Hindlimb muscle (tissue), 1 donor: ENCODE data around the gene TTC22. TPM values are rescaled to one million over a fixed set of nuclear protein-coding genes. Genes with fewer than 3 reads are reported as not detected.

Experiments
- DNase-seq: peaks from one replicate; pipeline ENCODE4 v3.0.0-alpha.2; 2013
- polyA plus RNA-seq: library from polyadenylated mRNA; unstranded; fragments of 120-200 nt; gene quantifications from one replicate; pipeline ENCODE4 v1.2.1, GENCODE V29; 2013; ENCODE audit not compliant: insufficient read length

Gene TTC22
- polyA plus RNA-seq: 0.17 TPM

DNA sequence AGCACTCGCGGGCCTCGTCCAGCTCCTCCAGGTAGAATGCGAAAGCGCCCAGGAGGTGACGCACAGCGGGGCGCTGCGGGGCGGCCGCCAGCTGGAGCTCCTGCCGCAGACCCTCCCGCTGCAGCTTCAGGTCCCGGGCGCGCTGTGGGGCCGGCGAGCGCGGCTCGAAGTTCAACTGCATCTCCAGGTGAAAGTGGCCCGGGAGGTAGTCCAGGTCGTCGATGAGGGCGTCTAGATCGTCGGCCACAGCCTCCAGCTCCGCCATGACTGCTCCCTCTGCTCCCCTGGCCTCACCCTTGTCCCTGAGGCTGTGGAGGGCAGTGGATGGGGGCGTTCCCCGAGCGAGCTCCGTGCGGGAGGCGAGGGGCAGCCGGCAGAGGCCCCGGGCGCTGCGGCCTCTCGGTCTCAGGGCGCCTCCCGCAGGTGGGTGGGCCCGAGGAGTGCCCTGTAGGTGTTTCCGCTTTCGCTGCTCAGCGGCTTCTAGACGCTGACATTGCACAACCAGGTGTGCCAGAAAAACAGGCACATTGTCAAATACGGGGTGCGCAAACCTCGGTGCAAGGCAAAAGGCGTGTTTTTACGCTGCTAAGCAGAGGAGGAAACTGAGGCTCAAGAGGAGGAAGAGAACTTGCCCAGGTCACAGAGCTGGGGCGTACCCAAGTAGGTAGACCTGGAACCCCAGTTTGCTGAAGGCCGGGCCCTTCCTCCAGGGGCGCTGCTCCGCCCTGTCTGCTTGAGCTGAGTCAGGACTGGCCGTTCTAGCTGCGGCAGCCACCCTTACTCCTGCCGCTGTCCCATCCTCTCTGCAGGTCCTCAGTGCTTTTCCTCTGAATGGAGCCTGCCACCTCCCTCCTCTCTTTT lies at the start of gene TTC22:
Gene TTC22 (minus strand): TSS at position 425 of the 861 bp plus-strand sequence. CDS start 160 bp downstream, at position 265.
- no peak for DNase-seq

DNA sequence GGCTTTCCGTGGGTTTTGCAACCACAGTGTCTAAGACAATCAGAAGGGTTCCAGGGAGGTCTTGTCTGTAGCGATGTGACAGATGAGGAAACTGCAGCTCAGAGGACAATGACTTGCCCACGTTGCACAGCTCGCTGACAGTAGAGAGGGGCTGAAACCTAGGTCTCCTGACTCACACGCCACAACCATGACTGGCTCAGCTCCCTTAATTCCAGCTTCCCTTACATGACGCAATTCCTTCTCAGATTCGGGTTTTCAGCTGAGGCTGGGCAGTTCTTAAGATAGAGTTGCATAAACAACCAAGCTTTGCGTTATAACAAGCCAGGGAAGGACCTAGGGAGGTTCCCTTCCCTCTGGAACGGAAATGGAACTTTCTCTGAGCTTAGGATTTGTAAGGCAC lies 49.6 kb upstream of the TTC22 start:
- DNase-seq: no peak

DNA sequence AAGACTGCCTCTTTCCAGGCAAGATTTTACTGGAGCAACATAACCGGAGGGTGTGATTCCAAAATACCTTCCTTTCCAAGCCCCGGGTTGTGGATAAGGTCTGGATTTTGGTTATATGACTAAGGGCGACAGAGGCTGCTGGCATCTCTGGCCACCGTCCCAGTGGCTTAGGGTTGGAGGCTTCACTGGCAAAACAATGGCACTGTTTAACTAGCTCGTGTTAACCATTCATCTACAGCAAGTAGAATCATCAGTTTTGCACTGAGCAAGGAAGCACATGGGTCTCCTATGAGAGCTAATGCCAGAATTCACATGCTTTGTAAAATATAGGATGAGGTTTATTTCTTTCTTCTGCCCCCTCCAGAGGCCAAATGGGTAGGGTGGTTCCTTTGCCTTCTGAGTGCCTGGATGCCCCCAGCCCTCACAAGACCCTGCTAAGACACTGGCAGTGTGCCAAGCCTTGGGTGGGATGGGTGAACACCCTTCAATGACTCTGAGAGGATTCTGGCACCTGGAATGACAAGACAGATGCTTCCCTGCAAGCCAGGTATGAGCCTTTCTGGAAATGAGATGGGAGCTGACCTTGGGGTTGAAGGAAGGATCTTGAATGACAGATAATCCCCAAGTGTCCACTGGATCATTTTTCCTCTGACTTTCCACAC lies 49.1 kb upstream of the TTC22 start:
- DNase-seq: no peak

DNA sequence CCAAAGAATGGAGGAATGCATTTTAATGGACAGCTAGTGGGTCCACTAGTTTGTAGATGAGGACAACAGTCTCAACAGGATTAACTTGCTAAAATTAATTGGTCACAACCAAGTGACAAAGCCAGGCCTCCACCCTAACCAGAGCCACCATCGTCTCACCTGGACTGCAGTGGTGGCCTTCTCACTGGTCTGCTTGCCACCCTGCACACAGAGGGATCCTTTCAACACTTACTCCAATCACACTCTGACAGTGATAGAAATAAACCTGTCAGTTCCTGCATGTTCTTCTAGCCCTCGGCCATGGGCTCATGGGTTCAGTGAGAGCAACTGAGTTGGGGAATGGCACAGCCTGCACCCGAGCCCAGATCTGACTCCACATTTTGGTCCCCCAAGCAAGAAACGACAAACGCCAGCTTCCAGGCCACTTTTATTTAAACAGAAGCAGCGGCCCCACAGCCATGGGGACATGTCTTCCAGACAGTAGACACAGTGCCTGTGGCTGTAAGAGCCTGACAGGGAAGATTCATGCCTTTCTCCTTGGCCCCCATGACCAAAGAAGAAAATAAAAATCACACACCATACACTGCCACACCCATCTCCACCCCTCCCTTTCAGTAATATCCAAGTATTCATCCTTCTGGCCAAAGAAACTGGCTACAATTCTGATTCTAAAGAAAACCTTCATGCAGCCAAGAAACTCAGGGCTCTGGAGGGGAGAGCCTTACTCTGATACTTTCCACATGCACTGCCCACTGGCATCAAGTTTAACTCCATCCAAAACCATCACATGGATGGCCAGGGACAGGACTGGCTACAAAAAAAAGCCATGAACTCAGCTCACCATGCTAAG lies 48.3 kb upstream of the TTC22 start:
- DNase-seq: peak; percentile 14

DNA sequence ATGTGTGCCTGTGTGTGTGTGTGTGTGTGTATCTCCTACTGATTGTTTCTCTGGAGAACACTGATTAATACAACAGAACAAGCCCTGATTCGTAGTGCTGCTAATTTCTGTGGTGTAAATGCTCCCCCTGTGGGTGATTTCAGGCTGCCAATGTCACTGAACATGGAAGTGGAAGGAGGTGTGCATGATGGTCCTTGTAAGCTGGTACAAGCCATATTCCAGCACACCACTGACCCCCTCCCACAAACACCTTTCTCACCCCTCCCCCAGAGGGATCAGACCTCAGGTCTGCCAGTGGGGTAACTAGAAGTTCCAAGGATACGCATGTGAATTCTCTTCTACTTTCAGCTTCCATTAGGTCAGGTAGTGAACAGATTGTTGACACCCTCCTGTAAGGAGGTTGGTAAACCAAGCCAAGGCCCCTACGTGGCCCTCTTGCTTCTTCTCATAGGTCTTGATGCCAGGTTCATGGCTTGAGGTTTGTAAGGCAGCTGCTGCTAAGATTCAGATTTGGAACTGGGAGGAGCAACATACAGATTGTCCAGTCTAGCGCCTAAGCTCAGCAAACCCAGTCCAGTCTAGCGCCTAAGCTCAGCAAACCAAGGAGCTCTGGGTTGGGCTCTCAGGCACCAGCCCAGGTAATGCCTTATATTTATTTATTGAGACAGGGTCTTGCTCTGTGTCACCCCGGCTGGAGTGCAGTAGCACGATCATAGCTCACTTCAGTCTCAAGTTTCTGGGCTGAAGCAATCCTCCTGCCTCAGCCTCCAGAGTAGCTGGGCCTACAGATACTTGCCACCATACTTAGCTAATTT lies 47.2 kb upstream of the TTC22 start:
- no peak for DNase-seq

DNA sequence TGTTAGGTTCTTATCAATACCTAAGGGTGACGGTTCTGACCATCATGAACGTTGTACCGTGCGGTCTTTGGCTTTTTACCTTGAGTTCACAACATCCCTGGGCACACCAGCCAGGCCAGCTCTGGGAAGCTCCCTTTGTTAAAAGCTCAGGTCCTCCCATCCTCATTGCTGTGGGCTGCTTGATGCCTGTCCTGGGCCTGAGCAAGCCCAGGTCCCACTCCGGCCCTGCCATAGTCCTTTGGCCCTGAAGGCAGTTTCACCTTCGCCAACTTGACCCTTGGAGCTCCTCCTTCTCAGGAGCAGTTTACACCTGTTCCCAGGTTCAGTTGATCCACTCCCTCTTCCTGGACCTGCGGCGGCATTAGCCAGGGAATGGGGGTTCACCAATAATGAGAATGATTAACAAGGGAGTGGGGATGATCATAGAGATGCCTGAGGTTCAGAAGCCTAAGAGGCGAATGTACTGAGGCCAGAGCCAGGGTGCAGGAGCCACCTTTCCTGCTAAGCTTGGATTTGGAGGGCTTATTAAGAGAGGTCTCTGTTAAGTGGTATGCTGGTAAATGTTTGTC lies 45.7 kb upstream of the TTC22 start:
- DNase-seq: no peak

DNA sequence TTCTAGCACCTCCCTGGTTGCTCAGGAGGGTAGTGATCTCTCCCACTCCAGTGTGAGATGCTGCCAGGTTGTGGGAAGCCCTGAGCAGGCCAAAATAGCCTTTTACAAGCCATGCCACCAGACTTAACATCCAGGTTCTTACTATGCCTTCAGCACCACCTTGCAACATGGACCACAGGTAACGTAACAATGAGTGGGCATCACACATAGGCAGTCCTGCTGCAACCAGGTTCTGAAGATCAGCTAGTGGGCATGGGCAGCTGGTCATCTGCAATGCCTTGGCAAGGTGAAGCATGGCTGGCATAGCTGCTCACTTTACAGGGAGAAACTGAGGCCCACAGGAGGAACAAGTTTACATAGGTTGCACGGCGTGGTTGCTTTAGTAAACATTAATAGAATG lies 45.2 kb upstream of the TTC22 start:
- DNase-seq: no peak

DNA sequence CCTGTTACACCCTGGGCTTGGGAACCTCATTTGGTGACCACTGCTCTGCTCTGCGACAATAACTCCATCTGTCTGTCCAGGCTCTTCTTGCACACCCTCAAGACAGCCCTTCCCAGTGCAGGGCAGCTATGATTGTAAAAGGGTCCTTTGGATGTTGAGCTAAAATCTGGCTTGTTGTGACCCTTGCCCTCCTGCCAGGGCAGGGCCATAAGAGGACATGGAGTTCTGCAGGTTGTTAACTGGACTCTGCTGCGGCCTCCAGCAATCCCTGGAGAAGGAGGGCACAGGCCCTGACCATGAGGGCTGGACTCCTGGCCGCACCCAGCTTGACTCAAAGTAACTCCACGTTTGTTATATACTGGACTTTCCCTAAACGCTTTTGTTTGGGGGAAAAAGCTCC lies 44.6 kb upstream of the TTC22 start:
- DNase-seq: no peak

DNA sequence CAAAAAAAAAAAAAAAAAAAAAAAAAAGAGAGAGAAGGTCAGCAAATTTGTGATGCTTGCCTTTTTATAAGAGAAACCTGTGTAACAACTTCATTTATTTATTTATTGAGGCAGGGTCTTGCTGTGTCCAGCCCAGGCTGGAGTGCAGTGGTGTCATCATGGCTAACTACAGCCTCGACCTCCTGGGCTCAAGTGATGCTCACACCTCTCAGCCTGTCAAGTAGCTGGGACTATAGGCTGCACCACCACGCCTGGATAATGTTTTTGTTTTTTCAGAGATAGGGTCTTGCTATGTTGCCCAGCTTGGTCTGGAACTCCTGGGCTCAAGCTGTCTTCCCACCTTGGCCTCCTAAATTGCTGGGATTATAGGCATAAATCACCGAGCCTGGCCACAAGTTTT lies 43.4 kb upstream of the TTC22 start:
- no peak for DNase-seq

DNA sequence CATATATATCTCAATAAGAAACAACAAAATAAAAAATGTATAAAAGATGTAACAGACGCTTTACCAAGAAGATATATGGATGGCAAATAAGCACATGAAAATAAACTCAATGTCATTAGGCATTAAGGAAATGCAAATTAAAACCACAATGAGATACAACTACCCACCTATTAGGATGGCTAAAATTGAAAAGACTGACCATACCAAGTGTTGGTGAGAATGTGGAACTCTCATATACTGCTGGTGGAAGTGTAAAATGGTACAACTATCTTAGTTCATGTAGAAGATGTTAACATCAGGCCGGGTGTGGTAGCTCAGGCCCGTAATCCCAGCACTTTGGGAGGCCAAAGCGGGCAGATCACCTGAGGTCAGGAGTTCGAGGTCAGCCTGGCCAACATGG lies 42.3 kb upstream of the TTC22 start:
- no peak for DNase-seq

DNA sequence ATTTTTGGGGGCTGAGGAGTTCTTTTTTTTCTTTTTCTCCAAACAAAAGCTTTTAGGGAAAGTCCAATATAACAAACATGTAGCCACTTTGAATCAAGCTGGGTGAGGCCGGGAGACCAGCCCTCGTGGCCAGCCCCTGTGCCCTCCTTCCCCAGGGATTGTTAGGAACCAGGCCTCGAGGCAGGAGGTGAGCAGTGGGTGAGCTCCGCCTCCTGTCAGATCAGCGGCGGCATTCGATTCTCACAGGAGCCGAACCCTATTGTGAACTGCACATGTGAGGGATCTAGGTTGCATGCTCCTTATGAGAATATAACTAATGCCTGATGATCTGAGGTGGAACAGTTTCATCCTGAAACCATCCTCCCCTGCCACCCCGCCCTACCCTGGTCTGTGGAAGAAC lies 41.8 kb upstream of the TTC22 start:
- no peak for DNase-seq

DNA sequence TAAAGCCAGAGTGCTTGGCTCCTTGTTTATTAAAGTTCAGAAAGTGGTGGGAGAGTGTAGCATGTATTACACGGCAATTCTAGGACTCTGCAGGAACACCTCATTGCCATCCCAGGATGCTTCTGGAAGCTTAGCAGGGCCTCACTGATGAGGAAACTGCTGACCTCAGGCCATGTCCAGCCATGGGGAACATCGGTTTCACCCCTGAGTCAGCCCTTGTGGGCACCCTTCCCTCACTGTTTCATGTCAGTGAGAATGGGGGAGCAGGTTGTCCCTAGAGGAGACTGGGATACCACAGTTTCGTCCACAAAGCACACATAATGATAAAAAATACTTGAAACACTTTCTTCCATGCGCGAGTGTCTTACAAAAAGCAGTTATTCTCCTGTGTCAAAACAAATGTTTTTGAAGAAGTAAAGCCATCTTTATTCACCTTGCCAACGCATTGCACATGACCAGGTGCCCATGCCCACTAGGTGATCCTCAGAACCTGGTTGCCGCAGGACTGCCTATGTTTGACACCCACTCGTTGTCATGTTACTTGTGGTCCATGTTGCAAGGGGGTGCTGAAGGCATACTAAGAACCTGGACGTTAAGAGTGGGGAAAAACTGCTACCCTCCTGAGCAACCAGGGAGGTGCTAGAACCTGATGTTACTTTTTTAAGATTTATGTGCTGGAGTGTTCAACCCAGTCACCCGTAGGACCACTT lies 41.2 kb upstream of the TTC22 start:
- DNase-seq: no peak

DNA sequence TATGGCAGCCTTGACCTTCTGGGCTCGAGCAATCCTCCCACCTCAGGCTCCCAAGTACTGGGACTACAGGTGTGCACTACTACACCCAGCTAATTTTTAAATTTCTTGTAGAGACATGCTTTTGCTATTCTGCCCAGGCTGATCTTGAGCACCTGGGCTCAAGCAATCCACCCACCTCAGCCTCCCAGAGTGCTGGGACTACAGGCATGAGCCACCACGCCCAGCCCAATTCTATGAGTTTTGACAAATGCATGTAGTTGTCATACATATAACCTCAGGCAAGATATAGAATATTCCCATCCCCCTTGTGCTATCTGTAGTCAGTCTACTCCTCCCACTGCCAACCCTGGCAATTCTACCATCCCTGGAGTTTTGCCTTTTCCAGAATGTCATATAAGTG lies 38.7 kb upstream of the TTC22 start:
- DNase-seq: no peak

DNA sequence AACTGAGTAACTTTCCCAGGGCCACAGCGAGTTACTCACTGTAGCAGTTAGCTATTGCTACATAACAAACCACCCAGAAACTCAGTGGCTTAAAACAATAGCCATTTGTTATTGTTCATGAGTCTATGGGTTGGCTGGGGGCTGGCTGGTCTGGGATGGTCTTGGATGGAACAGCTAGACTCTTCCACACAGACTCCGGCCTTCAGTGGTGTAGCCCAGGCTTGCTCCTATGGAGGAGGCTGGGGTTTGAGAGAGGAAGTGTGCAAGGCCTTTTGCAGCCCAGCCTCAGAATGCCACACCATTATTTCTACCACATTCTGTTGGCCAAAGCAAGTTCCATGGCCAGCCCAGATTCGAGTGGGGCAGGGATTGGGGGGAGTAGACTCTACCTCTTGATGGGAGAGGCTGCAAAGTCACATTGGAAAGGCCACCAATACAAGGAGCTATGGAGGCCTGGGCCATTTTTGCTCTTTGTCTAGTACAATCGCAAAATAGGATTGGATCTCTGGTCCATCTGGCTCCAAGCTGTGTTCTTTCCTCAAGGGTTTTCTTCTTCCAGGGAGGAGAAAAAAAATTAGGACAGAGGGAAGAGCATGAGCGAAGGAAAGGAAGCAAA lies 37.5 kb upstream of the TTC22 start:
- no peak for DNase-seq

DNA sequence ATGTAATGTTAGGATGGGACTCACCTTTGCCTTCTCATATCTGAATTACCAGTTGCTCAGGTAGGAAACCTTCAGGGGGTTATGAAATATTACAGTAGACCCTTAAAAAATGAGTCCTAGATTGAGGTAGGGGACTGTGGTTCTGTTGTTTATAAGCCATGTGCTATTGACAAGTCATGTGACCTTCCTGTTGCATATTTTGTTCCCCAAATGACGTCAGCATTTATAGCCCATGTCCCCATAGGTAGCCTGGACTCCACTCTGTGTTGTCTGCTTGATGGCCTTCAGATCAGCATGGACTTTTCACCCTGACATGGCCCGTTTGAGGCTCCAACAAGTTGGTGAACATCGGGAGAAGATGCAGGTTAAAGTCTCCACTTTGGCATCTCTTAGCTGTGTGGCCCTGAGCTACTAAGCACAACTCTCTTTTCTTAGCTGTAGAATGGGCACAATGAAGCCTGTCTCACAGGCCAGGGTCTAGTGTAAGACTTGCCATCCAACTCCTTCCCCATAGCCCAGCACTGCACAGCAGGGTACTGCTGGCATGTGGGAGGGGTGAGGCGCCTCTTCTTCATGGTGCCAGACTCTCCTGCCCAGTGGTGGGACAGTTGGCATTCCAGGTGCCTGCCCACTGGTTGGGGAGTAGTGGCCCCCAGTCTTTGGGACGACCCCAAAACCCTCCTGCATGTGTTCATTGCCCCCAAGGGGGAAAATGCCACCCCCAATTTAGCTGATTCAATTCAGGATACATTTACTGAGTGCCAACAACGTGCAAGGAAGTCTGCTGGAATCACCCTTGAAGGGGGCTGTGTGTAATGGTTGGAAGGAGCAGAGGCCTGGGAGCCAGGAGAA lies 36.1 kb upstream of the TTC22 start:
- DNase-seq: no peak

DNA sequence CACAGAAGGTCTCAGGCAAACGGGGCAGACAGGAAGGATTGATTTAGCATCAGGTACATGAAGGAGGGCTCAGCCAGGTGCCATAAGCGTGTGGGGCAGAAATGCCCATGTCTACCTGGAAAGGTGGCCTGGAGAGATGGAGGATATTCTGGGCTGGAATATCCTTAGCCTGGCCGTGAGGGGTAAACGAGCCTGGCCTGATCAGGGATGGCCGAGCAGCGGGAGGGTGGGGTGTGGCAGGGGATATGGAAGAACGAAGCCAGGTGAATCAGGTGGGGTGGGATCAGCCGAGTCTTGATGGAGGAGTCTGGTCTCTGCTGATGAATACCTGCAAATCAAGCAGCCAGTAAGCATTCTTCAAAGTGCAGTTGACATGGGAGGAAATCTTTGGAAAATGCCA lies 35.5 kb upstream of the TTC22 start:
- no peak for DNase-seq

DNA sequence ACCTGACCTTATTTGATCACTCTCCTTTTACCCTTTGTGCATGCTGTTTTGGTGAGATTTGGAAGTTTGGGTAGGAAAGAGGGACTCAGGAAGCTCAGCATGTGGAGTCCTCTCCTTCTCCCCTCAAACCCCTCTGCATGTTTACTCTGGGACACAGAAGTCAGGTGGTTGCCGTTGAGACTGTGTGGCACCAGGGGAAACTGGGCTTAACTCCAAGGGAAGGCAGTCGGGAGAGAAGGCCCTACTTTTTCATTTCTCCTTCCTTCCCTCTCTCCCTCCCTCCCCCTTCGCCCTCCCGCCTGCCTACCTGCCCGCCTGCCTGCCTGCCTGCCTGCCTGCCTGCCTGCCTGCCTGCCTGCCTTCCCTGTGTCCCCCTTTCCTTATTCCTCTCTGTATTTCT lies 34.8 kb upstream of the TTC22 start:
- no peak for DNase-seq

DNA sequence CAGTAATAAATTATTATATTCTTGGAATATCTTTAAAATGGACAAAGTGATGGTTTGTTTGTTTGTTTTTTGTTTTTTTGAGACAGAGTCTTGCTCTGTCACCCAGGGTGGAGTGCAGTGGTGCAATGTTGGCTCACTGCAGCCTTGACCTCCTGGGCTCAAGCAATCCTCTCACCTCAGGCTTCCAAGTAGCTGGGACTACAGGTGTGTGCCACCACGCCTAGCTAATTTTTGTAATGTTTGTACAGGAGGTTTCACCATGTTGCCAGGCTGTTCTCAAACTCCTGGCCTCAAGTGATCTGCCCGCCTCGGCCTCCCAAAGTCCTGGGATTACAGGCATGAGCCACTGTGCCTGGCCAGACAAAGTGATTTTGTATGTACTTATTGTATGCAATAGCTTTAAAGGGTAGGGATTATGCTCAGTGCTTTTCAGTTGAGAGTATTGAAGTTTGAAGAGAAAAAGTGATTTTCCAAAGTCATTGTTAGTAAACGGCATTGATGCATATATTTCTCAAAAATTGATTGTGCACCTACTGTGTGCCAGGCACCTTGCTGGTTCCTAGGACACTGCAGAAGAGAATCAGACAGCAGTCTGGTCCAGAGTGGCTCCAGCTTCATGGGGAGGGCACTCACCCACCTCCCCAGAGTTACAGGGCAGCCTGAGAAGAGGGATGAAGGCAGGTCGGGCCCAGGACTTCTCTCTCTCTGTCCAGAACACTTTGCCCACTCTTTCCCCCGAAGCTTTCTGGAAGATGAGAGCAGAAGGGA lies 34.2 kb upstream of the TTC22 start:
- DNase-seq: no peak

DNA sequence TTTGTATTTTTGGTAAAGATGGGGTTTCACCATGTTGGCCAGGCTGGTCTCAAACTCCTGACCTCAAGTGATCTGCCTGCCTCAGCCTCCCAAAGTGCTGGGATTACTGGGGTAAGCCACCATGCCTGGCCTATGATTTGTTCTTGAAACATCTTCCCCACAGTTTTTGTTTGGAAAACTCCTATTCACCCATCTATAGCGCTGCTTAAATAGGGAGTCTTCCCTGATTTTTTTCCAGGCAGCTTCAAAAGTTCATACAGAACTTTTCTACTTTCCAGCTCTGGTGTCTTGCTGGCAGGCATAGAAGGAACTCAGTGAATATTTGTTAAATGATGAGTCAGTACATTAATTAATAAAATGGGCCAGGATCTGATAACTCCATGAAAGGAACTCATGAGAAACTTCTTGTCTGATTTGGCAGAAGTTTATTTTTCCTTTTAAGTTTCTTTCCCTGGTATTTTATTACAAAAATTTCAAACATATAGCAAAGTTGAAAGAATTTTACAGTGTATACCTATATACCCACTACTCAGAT lies 33.0 kb upstream of the TTC22 start:
- DNase-seq: no peak
